ENCODE results near the gene SERPINA9.
"Not testable (repeated sequence)": the region's sequence is repeated elsewhere in the genome, so short reads cannot be mapped to it uniquely, and the experiment has no call there.

Gene SERPINA9

GRCh38 chr14:94485944-94486841, 10.2 kb upstream of the SERPINA9 start:
- peak; percentile 91 for DNase-seq (ENCODE audit: low spot score)

GRCh38 chr14:94484481-94484880, 8.5 kb upstream of the SERPINA9 start:
- no peak for DNase-seq (ENCODE audit: low spot score)

GRCh38 chr14:94483729-94484275, 7.8 kb upstream of the SERPINA9 start:
- no peak for DNase-seq (ENCODE audit: low spot score)

- DNase-seq (ENCODE audit: low spot score) = no peak
Measured at GRCh38 chr14:94483071-94483451, 7.1 kb upstream of the SERPINA9 start.

- not testable (repeated sequence) for DNase-seq (ENCODE audit: low spot score)
Measured at GRCh38 chr14:94482132-94483070, 6.4 kb upstream of the SERPINA9 start.

GRCh38 chr14:94481468-94482131, 5.6 kb upstream of the SERPINA9 start:
- DNase-seq (ENCODE audit: low spot score) = no peak

- no peak for DNase-seq (ENCODE audit: low spot score)
Measured at GRCh38 chr14:94480809-94481208, 4.8 kb upstream of the SERPINA9 start.

GRCh38 chr14:94478420-94478819, 2.4 kb upstream of the SERPINA9 start:
- DNase-seq (ENCODE audit: low spot score) = no peak

GRCh38 chr14:94474581-94475031, 1.4 kb downstream of the SERPINA9 start:
- no peak for DNase-seq (ENCODE audit: low spot score)

- no peak for DNase-seq (ENCODE audit: low spot score)
Measured at GRCh38 chr14:94473666-94474410, 2.2 kb downstream of the SERPINA9 start.

- DNase-seq (ENCODE audit: low spot score) = no peak
Measured at GRCh38 chr14:94472842-94473241, 3.2 kb downstream of the SERPINA9 start.

- no peak for DNase-seq (ENCODE audit: low spot score)
Measured at GRCh38 chr14:94471045-94471444, 5.0 kb downstream of the SERPINA9 start.

- no peak for DNase-seq (ENCODE audit: low spot score)
Measured at GRCh38 chr14:94470311-94470710, 5.7 kb downstream of the SERPINA9 start.

GRCh38 chr14:94469261-94469660, 6.7 kb downstream of the SERPINA9 start:
- no peak for DNase-seq (ENCODE audit: low spot score)

GRCh38 chr14:94467728-94468520, 8.1 kb downstream of the SERPINA9 start:
- DNase-seq (ENCODE audit: low spot score) = no peak

- no peak for DNase-seq (ENCODE audit: low spot score)
Measured at GRCh38 chr14:94466706-94467370, 9.2 kb downstream of the SERPINA9 start.

- no peak for DNase-seq (ENCODE audit: low spot score)
Measured at GRCh38 chr14:94465042-94465441, 11.0 kb downstream of the SERPINA9 start.

GRCh38 chr14:94464290-94464689, 11.7 kb downstream of the SERPINA9 start:
- DNase-seq (ENCODE audit: low spot score) = no peak

GRCh38 chr14:94462763-94463572, 13.0 kb downstream of the SERPINA9 start:
- DNase-seq (ENCODE audit: low spot score) = no peak

All from D341Med (cell line).